HEK293 (cell line): ENCODE data around the gene PHF14.

ENCODE experiments used
- CTCF ChIA-PET: fragments of 350-600 bp; formaldehyde crosslinking; extraction: SDS; loops from one replicate; lab custom pipeline; 2021; ENCODE audit warnings: antibody characterized with exemption; lab: Yijun Ruan, JAX
- POLR2A ChIA-PET: fragments of 300-600 bp; formaldehyde crosslinking; extraction: SDS; loops from one replicate; lab custom pipeline; 2020; ENCODE audit warnings: antibody characterized with exemption, inconsistent platforms; lab: Yijun Ruan, JAX
- H3K27ac ChIP-seq: fragments of 200-500 bp; sonication (Bioruptor generic); 2 replicates; pipeline ENCODE4 v1.5.1; 2014; ENCODE audit warnings: low read depth, low read length, control low read depth, inconsistent platforms; ENCODE audit errors: extremely low read depth
- H3K36me3 ChIP-seq, 2 experiments: fragments of 200-500 bp in 1 of 2; sonication (Bioruptor generic) in 1 of 2; 1 replicate in 1 of 2; 2 replicates in 1 of 2; pipeline ENCODE4 v1.5.1; 2014 to 2017; ENCODE audit warnings: inconsistent platforms in 2 of 2, low read length in 2 of 2; ENCODE audit not compliant: control insufficient read depth in 2 of 2, insufficient read depth in 1 of 2
- H3K4me1 ChIP-seq: fragments of 200-500 bp; sonication (Bioruptor generic); 2 replicates; pipeline ENCODE4 v1.5.1; 2014; ENCODE audit warnings: mild to moderate bottlenecking, low read length, inconsistent platforms; ENCODE audit not compliant: control insufficient read depth, insufficient read depth
- H3K4me3 ChIP-seq: 2 replicates; pipeline ENCODE4 v1.5.1; 2011; ENCODE audit warnings: low read depth, mild to moderate bottlenecking, control low read depth, low read length, moderate library complexity
- H3K9me3 ChIP-seq: fragments of 200-500 bp; sonication (Bioruptor generic); 2 replicates; pipeline ENCODE4 v1.5.1; 2014; ENCODE audit warnings: low read depth, low read length, inconsistent platforms; ENCODE audit not compliant: control insufficient read depth, insufficient read depth
- MEIS1 ChIP-seq: sonication (generic); formaldehyde crosslinking; IDR thresholded peaks from 2 replicates; pipeline ENCODE4 v1.8.1; 2022; ENCODE audit warnings: missing genetic modification reagents, mild to moderate bottlenecking, borderline replicate concordance
- OSR2 ChIP-seq: fragments of 450-650 bp; formaldehyde crosslinking; IDR thresholded peaks from 2 replicates; pipeline ENCODE4 v1.5.1; 2016; ENCODE audit warnings: missing biosample characterization, missing genetic modification characterization
- REST ChIP-seq: fragments of 450-650 bp; formaldehyde crosslinking; IDR thresholded peaks from 2 replicates; pipeline ENCODE4 v1.5.1; 2016; ENCODE audit warnings: missing biosample characterization, missing genetic modification characterization
- SCRT1 ChIP-seq: fragments of 450-650 bp; formaldehyde crosslinking; IDR thresholded peaks from 2 replicates; pipeline ENCODE4 v1.5.1; 2016; ENCODE audit warnings: missing biosample characterization, missing genetic modification characterization, borderline replicate concordance
- SETDB1 ChIP-seq: IDR thresholded peaks from one replicate; pipeline ENCODE4 v1.6.1; 2017; ENCODE audit warnings: mild to moderate bottlenecking, low read length, moderate library complexity, mixed read lengths; ENCODE audit not compliant: insufficient read length
- TCF7L2 ChIP-seq: IDR thresholded peaks from 2 replicates; pipeline ENCODE4 v1.6.1; 2011; ENCODE audit warnings: low read depth, mild to moderate bottlenecking, inconsistent platforms, low read length, moderate library complexity, borderline replicate concordance
- ZEB2 ChIP-seq: fragments of 450-650 bp; formaldehyde crosslinking; IDR thresholded peaks from 2 replicates; pipeline ENCODE4 v1.5.1; 2016; ENCODE audit warnings: missing biosample characterization, missing genetic modification characterization
- ZFP3 ChIP-seq: fragments of 450-650 bp; formaldehyde crosslinking; IDR thresholded peaks from 2 replicates; pipeline ENCODE4 v1.5.1; 2016; ENCODE audit warnings: low read depth, missing biosample characterization, missing genetic modification characterization
- ZNF184 ChIP-seq: fragments of 450-650 bp; IDR thresholded peaks from 2 replicates; pipeline ENCODE4 v1.5.1; 2018; ENCODE audit warnings: missing biosample characterization, mild to moderate bottlenecking, missing genetic modification characterization
- ZNF2 ChIP-seq: fragments of 450-650 bp; formaldehyde crosslinking; IDR thresholded peaks from 2 replicates; pipeline ENCODE4 v1.5.1; 2016; ENCODE audit warnings: missing biosample characterization, missing genetic modification characterization
- ZNF23 ChIP-seq: fragments of 450-650 bp; formaldehyde crosslinking; IDR thresholded peaks from 2 replicates; pipeline ENCODE4 v1.5.1; 2016; ENCODE audit warnings: missing biosample characterization, missing genetic modification characterization, borderline replicate concordance
- ZNF239 ChIP-seq: fragments of 450-650 bp; formaldehyde crosslinking; IDR thresholded peaks from 2 replicates; pipeline ENCODE4 v1.5.1; 2016; ENCODE audit warnings: missing biosample characterization, missing genetic modification characterization
- ZNF37A ChIP-seq: fragments of 450-650 bp; IDR thresholded peaks from 2 replicates; pipeline ENCODE4 v1.5.1; 2018; ENCODE audit warnings: missing biosample characterization, missing genetic modification characterization
- ZNF449 ChIP-seq: fragments of 450-650 bp; formaldehyde crosslinking; IDR thresholded peaks from 2 replicates; pipeline ENCODE4 v1.5.1; 2017; ENCODE audit warnings: missing biosample characterization, mild to moderate bottlenecking, missing genetic modification characterization, moderate library complexity
- ZNF513 ChIP-seq: fragments of 450-650 bp; IDR thresholded peaks from 2 replicates; pipeline ENCODE4 v1.5.1; 2018; ENCODE audit warnings: missing biosample characterization, missing genetic modification characterization
- ZNF521 ChIP-seq: fragments of 450-650 bp; formaldehyde crosslinking; IDR thresholded peaks from 2 replicates; pipeline ENCODE4 v1.5.1; 2017; ENCODE audit warnings: missing biosample characterization, mild to moderate bottlenecking, missing genetic modification characterization
- ZNF580 ChIP-seq: fragments of 450-650 bp; formaldehyde crosslinking; IDR thresholded peaks from 2 replicates; pipeline ENCODE4 v1.5.1; 2016; ENCODE audit warnings: missing biosample characterization, missing genetic modification characterization
- ZNF704 ChIP-seq: fragments of 450-650 bp; formaldehyde crosslinking; IDR thresholded peaks from 2 replicates; pipeline ENCODE4 v1.5.1; 2016; ENCODE audit warnings: missing biosample characterization, missing genetic modification characterization

Gene PHF14

GRCh38 chr7:11177793-11178192 lies 204.1 kb downstream of the PHF14 start:
- ChIA-PET CTCF (no interaction called here), POLR2A (no interaction called here)
- H3K4me3 ChIP-seq: no peak overlapping the region
- H3K27ac ChIP-seq: no peak overlapping the region
- no peaks in the 10 kb centered on the region for H3K9me3 ChIP-seq
- no peaks in the 10 kb centered on the region for H3K36me3 ChIP-seq
- TF ChIP-seq ZNF37A (tag by site-specific recombination): no peak
- no peak for TF ChIP-seq ZNF2 (tag by site-specific recombination)
- TF ChIP-seq ZFP3: no peak
- TF ChIP-seq ZEB2 (tag by site-specific recombination): no peak
- TF ChIP-seq ZNF239 (tag by site-specific recombination): no peak
- TF ChIP-seq ZNF449: no peak
- TF ChIP-seq ZNF23: no peak
- no peak for TF ChIP-seq ZNF184 (tag by site-specific recombination)
- TF ChIP-seq ZNF521 (tag by site-specific recombination): no peak
- no peak for TF ChIP-seq ZNF704 (tag by site-specific recombination)
- TF ChIP-seq TCF7L2: no peak
- TF ChIP-seq SCRT1 (tag by site-specific recombination): no peak
- no peak for TF ChIP-seq ZNF513 (tag by site-specific recombination)
- TF ChIP-seq SETDB1: no peak
- TF ChIP-seq ZNF580: no peak
- no peak for TF ChIP-seq MEIS1 (CRISPR knock-in tag)
- H3K4me1 ChIP-seq: no peaks in the 10 kb centered on the region

GRCh38 chr7:11181590-11181989 lies 207.9 kb downstream of the PHF14 start:
- TF ChIP-seq OSR2 (tag by site-specific recombination): no peak
- peak; percentile 71 for TF ChIP-seq REST (tag by site-specific recombination)
- POLR2A ChIA-PET: no interaction called here
- CTCF ChIA-PET: interaction anchor here (0.7 kb wide), 1 partner anchor 71 kb away, joined by 7 read pairs; no protein-coding TSS in a partner anchor
- H3K4me1 ChIP-seq: no peaks in the 10 kb centered on the region
- no peak overlapping the region for H3K4me3 ChIP-seq
- no peaks in the 10 kb centered on the region for H3K9me3 ChIP-seq
- H3K36me3 ChIP-seq: no peaks in the 10 kb centered on the region
- H3K27ac ChIP-seq: no peak overlapping the region
